OCI-LY3 (cell line): ENCODE data around the gene PRCC.

ENCODE experiments used
- EZH2phosphoT487 ChIP-seq: fragments of 200-600 bp; shearing (Covaris generic); IDR thresholded peaks from 2 replicates; pipeline ENCODE4 v1.6.1; 2018; ENCODE audit warnings: antibody characterized with exemption, mixed run types, low read depth
- TF ChIP-seq, protein P1 (sequence below): fragments of 200-600, 300-600 bp; sonication (generic); IDR thresholded peaks from 2 replicates; pipeline ENCODE4 v1.5.1; 2014; ENCODE audit warnings: antibody characterized with exemption, low read length, low read depth

DNA sequence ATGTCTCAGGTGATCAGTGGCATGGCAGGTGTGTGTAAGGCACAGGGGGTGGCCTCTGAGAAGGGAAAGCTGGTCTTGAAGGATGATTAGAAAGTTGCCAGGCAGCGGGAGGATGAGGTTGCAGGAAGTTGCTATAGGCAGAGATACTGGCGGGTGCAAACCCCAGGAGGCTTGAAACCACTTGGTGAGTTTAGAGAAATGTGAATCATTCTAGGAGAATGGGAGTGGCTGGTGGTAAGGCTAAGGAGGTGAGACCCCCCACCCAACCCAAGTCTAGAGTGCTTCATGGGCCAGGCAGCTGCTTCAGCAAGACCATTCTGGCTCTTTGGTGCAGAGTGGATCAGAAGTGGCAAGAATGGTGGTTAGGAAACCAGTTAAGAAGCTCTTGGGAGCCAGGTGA, 40.3 kb downstream of the PRCC start:
- TF ChIP-seq, protein P1, sequence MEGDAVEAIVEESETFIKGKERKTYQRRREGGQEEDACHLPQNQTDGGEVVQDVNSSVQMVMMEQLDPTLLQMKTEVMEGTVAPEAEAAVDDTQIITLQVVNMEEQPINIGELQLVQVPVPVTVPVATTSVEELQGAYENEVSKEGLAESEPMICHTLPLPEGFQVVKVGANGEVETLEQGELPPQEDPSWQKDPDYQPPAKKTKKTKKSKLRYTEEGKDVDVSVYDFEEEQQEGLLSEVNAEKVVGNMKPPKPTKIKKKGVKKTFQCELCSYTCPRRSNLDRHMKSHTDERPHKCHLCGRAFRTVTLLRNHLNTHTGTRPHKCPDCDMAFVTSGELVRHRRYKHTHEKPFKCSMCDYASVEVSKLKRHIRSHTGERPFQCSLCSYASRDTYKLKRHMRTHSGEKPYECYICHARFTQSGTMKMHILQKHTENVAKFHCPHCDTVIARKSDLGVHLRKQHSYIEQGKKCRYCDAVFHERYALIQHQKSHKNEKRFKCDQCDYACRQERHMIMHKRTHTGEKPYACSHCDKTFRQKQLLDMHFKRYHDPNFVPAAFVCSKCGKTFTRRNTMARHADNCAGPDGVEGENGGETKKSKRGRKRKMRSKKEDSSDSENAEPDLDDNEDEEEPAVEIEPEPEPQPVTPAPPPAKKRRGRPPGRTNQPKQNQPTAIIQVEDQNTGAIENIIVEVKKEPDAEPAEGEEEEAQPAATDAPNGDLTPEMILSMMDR: no peak
- TF ChIP-seq EZH2phosphoT487: no peak
